Body of pancreas (tissue), 4 donors: ENCODE results near the gene TNFSF12.

Source experiments
- CTCF ChIP-seq, 7 experiments: fragments of 450-650 bp in 4 of 7; fragments of 200-600 bp in 3 of 7; sonication (generic) in 3 of 7; IDR thresholded peaks; one replicate each; pipeline ENCODE4 v1.5.1; 2016 to 2019; ENCODE audit warnings: antibody characterized with exemption in 7 of 7
- POLR2A ChIP-seq, 3 donors: fragments of 450-650 bp; IDR thresholded peaks; one replicate each; pipeline ENCODE4 v1.6.1; 2016; ENCODE audit warnings: antibody characterized with exemption in 3 of 3, mild to moderate bottlenecking in 2 of 3

GRCh38 chr17:7509937-7510336 is 38.9 kb upstream of the TNFSF12 start:
- TF ChIP-seq CTCF (IDR thresholded peaks at IDR 0.05) (no peak), POLR2A (IDR thresholded peaks at IDR 0.05) (no peak)
